C4-2B (cell line): ENCODE data around the gene FGD2.
"Not testable (repeated sequence)": the region's sequence is repeated elsewhere in the genome, so short reads cannot be mapped to it uniquely, and the experiment has no call there.

Experiments
- H3K27ac ChIP-seq: fragments of 450-650 bp; 2 replicates; pipeline ENCODE4 v1.5.1; 2017
- ZFX ChIP-seq: fragments of 450-650 bp; IDR thresholded peaks from 2 replicates; pipeline ENCODE4 v1.6.1; 2017
- TF ChIP-seq, protein P1 (sequence below): fragments of 450-650 bp; conservative IDR thresholded peaks from 2 replicates; pipeline ENCODE4 v1.5.1; 2017; ENCODE audit warnings: mild to moderate bottlenecking

Gene FGD2

GRCh38 chr6:37033255-37033654 is 27.8 kb downstream of the FGD2 start:
- TF ChIP-seq ZFX = no peak
- TF ChIP-seq, protein P1, sequence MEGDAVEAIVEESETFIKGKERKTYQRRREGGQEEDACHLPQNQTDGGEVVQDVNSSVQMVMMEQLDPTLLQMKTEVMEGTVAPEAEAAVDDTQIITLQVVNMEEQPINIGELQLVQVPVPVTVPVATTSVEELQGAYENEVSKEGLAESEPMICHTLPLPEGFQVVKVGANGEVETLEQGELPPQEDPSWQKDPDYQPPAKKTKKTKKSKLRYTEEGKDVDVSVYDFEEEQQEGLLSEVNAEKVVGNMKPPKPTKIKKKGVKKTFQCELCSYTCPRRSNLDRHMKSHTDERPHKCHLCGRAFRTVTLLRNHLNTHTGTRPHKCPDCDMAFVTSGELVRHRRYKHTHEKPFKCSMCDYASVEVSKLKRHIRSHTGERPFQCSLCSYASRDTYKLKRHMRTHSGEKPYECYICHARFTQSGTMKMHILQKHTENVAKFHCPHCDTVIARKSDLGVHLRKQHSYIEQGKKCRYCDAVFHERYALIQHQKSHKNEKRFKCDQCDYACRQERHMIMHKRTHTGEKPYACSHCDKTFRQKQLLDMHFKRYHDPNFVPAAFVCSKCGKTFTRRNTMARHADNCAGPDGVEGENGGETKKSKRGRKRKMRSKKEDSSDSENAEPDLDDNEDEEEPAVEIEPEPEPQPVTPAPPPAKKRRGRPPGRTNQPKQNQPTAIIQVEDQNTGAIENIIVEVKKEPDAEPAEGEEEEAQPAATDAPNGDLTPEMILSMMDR = no peak
- H3K27ac ChIP-seq = no peak overlapping the region

DNA sequence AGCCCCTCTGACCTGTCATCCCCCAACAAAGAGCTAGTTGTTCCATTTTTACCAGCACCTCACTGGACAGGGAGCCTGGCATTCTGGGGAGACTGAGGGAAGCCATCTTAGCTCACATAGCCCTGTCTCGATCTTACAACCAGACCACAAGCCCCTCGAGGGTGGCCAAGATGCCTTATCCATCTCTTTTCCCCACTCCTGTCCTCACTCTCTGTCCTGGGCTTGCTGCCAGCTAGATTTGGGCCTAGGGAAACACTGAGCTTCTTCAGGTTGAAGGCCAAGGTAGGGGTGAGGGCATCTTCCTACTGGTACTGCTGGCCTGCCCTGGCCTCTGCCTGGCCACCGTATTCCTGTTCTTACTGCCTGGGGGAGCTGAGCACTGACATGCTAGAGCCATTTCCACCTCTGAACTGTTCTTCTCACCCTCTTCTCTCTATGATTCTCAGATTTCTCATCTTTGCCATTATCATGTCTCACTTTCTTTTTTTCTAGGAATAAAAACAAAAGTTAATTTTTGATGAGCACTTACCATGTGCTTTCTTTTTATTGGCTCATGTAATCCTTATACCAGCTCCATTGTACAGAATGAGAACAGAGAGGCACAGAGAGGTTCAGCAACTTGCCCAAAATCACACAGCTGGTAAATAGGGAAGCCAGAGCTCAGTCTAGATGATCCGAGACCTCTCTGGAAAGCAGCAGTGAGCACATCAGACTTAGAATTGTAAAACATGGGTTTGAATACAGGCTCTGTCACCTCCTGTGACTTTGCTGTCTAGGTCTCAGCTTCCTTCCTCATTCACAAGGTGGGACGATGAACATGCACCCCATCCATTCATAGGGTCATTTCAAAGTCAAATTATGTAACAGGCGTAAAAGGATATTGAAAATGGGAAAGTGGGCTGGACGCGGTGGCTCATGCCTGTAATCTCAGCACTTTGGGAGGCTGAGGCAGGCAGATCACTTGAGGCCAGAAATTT is 28.7 kb downstream of the FGD2 start:
- no peak overlapping the region for H3K27ac ChIP-seq
- TF ChIP-seq, protein P1 = no peak
- TF ChIP-seq ZFX = no peak

GRCh38 chr6:37036146-37036545 is 30.7 kb downstream of the FGD2 start:
- H3K27ac ChIP-seq = no peak overlapping the region

DNA sequence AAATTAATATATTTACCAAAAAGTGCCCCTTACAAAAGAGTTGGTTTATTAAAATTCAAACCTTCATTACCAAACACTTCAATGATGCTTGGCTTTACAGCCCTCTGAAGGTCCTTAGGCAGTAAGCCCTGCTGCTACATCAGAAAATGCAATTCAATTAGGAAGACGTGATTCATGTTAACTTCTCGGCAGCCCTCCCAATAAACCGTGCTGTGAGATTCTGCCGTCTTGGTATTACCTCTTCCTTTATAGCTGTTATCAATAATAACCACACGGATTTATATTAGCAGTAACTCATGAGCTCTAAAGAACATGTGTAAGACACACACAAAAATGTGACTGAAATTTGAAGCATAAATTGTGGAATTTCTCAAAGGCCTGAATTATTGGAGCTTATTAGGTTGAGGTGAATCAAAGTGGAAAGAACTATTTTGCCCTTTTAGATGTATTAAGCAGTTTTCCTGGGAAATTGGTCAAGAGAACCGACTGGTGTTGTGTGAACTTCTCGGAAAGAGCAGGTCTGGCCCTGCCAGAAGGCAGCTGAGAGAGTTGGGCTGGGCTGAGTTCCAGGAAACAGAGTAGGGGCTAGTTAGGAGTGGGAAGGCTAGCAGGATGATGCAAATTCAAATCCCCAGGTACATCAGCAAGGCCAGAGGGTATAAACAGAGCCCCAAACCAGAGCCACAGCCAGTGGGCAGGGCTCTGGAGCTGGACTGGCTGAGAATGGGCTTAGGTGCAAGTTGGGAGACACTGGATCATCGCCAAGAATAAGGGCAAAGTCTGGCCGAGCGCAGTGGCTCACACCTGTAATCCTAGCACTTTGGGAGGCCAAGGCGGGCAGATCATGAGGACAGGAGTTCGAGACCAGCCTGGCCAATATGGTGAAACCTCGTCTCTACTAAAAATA is 33.1 kb downstream of the FGD2 start:
- no peak for TF ChIP-seq ZFX
- TF ChIP-seq, protein P1 = no peak
- H3K27ac ChIP-seq = no peak overlapping the region

More at GRCh38 chr6:37036146-37036545, 30.7 kb downstream of the FGD2 start:
- TF ChIP-seq, protein P1 = no peak
- no peak for TF ChIP-seq ZFX

- TF ChIP-seq, protein P1 = no peak
- no peak for TF ChIP-seq ZFX
These were observed 34.5 kb downstream of the FGD2 start for GRCh38 chr6:37039958-37040357.

DNA sequence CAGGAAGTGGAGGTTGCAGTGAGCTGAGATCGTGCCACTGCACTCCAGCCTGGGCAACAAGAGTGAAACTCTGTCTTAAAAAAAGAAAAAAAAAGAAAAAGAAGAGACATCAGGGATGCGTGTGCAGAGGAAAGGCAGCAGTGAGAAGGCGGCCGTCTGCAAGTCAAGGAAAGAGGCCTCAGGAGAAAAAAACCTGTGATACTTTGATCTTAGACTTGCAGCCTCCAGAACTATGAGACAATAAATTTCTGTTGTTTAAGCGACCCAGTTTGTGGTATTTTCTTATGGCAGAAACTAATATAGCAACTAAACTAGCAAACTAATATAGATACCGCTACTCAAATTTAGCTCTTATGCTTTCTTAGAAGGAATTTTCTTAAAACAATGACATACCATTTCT is 36.1 kb downstream of the FGD2 start:
- no peak for TF ChIP-seq ZFX
- TF ChIP-seq, protein P1 = no peak
- no peak overlapping the region for H3K27ac ChIP-seq

More at GRCh38 chr6:37039958-37040357, 34.5 kb downstream of the FGD2 start:
- no peak overlapping the region for H3K27ac ChIP-seq

DNA sequence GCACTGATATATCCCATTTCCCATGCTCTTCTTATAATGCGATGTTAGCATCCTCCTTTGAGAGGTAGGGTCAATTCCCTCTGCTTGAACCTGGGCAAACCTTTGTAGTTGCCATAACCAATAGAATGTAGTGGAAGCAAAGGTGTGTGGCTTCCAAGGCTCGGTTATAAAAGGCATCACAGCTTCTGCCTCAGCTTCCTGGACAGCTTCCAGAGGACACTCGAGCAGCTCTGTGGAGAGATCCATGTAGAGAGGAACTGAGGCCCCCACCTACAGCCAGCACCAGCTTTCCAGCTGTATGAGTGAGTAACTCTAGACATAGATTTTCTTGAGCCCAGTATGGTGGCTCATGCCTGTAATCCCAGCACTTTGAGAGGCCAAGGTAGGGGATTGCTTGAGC is 36.7 kb downstream of the FGD2 start:
- TF ChIP-seq, protein P1 = no peak
- no peak for TF ChIP-seq ZFX

DNA sequence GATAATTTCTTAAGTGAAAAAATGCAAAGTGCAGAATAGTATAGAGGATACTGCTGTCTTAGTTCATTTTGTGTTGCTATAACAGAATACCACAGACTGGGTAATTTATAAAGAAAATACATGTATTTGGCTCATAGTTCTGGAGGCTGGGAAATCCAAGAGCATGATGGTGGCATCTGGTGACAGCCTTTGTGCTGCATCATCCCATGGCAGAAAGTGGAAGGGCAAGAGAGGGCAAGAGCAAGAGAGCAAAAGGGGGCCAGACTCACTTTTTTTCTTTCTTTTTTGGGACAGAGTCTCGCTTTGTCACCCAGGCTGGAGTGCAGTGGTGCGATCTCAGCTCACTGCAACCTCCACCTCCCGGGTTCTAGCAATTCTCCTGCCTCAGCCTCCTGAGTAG is 37.6 kb downstream of the FGD2 start:
- H3K27ac ChIP-seq = not testable (repeated sequence)

More for the DNA sequence above, 36.7 kb downstream of the FGD2 start:
- no peak overlapping the region for H3K27ac ChIP-seq
